GM18505 (cell line): ENCODE data around the gene PNCK.

Experiments
- ATAC-seq: cut with Tn5 transposase; IDR thresholded peaks from one replicate; pipeline ENCODE4 v1.9.1; 2021; ENCODE audit not compliant: unreplicated experiment
- POLR2A ChIP-seq: IDR thresholded peaks from 4 replicates; pipeline ENCODE4 v1.6.1; 2011; ENCODE audit warnings: borderline replicate concordance; ENCODE audit not compliant: insufficient read depth, insufficient read length; ENCODE audit errors: extremely low read depth

PNCK gene

DNA sequence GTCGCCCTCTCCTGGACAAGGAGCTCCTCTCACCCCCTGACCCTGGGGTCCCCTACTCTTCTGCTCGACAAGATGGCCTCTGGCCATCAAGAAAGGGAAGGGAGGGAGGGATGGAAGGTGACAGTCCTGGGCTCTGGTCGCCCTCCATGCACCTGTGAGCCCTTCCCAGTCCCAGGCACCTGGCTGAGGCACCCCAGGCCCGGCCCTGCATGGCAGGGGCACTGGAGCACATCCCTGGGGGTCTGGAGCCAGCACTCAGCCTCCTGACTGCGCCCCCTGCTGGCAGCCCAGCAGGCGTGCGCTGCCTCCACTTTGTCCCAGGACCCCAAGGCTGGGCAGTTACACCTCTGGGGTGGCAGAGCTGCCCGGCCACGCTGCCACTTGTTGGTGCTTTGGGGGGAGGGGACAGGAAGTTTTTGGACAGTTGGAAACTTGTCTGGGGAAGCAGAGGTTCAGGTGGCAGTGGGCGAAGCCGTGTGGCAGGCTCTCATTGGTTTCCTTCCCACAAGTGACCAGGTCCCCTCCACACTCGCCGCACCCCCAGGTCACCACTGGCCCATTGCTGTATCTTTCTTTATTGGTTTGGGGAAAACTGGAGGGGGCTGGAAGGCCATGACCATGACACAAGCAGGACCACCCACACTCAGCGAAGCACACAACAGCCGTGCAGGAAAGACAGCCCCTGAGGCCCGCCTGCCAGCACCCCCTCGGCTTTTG is 4.3 kb downstream of the PNCK start:
- TF ChIP-seq POLR2A = no peak
- no peak for ATAC-seq

DNA sequence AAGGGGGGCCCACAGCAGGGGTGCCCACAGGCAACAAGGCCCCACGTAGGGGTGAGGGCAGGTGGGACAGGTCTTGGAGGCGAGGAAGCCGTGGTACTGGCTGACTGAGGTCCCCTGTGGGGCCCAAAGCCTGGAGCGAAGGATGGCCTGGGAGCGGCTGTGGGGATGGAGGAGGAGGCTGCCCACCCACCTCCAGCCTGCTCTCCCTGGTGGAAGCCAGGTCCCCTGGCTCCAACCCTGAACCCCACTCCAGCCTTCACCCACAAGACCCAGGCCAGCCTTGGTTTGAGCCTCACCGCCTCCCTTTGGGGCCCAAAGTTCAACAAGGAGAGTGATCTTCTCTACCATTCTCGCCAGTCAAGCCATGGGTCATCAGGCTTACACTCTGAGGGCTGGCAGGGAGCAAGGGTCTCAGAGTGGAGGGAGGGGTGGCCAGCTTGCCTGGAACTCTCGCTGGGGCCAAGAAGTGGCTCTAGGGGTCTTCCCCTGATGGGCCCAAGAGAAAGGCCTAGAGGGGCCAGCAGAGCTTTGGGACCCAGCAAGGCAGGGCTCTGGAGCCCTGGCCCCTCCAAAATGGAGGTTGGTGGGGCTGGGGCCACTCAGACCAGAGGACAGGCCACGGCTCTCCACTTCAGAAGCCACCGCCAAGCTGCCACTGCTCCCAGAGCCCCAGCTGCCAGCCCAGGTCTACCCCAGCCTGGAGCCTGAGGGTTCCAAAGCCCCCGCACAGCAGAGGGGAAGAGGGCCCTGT is 5.0 kb downstream of the PNCK start:
- no peak for TF ChIP-seq POLR2A
- no peak for ATAC-seq

DNA sequence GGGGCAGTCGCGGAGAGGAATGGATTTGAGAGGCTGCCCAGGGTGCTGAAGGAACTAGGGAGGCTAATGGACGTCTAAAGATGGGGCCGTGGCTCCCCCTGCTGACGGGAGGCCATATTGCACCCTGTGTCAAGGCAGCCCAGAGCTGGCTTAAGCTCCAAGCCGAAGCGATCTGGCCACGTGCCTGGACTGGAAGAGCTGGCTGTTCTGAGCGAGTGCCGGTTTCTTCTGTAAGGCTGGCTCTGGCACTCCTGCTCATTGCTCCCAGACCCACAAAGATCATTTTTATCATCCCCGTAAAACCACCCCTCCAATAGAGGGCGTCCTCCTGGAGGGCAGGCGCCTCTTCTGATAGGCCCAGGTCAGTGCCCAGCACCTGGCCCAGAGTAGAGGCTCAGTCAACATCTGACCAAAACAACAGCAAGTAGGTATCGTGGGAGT is 5.6 kb downstream of the PNCK start:
- TF ChIP-seq POLR2A = no peak
- no peak for ATAC-seq

DNA sequence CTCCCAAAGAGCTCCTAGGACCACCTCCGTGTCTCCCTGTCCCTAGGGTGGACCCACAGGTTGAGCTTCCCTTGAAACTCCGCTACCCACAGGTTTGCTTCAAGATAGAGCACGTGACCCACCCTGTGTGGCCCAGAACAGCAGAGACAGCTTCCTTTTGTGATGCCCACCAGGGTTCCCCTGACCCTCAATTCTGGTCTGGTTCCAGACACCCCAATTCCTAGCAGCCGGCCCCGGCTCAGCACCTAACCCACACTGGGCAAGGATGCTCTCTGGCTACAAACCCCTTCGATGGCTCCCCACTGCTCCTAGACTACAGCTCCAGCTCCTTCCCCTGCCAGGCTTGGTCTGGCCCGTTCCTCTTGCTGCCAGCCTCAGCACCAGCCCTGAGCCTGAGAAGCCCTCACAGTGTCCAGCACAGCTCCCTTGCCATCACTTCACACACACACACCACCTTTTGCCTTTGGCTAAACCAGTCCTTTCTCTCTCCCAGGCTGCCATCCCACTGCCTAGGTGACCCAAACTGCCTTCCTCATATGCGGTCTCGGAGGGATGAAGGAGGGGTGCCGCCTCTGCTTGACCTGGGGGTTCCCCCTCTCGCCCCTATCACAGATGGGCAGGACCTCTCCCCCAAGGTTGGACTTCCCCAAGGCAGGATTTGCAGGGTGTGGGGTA is 6.2 kb downstream of the PNCK start:
- no peak for TF ChIP-seq POLR2A
- no peak for ATAC-seq

DNA sequence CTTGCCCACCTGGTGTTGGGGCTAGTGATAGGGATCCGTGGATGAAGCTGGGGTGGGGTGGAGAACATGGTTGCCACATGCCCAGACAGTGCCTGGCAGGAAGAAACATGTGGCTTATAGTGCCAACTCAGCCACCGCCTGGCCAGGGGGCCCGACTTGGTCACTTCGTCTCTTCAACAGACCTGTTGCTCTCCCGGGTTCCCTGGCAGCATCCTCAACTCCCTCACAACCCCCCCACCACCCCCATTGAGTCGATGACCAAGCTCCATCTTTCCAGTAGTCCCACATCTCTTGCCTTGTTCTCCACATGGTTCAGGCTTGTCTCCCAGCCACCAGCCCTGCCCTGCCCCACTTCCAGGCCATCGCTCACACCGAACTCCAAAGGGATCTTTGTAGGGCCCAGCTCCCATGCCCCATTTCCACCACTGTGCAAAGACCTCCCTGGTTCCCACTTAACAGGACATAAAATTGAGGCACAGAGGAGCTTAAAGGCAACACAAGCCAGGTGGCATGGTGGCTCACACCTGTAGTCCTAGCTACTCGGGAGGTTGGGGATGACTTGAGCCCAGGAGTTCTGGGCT is 7.8 kb downstream of the PNCK start:
- TF ChIP-seq POLR2A = no peak
- no peak for ATAC-seq

DNA sequence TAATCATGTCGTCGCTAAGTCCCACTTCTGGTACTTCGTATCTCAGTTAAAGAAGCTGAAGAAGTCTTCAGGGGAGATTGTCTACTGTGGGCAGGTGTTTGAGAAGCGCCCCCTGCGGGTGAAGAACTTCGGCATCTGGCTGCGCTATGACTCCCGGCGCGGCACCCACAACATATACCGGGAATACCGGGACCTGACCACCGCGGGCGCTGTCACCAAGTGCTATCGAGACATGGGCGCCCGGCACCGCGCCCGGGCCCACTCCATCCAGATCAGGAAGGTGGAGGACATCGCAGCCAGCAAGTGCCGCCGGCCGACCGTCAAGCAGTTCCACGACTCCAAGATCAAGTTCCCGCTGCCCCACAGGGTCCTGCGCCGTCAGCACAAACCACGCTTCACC is 11.3 kb downstream of the PNCK start:
- no peak for ATAC-seq
- no peak for TF ChIP-seq POLR2A

DNA sequence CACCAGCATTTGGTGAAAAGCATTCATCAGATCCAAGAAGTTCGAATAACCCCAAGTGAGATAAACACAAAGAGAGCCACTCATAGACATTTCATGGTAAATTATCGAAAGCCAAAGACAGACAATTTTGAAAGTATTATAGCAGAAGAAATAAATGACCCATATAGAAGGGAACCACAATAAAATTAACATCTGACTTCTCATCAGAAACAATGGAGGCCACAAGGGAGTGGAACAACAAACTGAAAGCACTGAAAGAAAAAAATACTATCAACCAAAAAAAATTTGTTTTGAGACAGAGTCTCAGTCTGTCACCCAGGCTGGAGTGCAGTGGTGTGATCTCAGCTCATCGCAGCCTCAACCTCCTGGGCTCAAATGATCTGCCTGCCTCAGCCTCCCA is 14.3 kb downstream of the PNCK start:
- no peak for ATAC-seq
- TF ChIP-seq POLR2A = no peak

DNA sequence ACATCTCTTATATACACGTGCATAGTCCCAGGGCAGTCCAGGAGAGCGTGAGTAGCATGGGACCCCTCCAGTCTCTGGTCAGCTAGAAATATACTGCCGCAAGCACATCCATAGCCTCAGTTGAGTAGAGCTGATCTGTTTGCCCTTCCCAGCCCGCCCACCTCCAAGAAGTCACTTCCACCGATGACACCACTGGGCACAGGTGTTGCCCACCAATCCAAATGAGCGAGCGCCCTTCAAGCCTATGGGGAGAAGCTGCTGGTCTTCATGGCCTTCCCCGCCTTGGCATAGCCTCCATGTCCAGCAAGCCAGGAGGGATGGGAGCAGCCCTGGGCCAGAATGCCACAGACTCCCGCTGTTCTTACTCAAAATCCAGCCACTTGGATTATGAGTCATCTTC is 16.5 kb downstream of the PNCK start:
- ATAC-seq = no peak
- TF ChIP-seq POLR2A = no peak

DNA sequence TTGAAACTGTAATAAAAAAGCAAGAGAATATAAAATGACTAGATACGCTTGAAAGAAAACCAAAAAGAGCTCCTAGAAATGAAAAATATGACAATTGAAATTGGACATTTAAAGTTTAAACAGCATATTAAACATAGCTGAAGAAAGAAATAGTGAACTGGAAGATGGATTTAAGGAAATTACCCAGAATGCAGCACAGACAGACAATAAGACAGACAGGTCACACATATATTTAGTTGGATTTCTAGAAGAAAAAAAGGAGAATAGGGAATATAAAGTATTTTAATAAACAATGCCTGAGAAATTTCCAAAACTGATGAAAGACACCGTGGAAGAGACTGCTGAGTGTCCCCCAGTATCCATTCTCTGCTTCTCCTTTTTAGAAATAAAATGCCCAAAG is 20.1 kb downstream of the PNCK start:
- TF ChIP-seq POLR2A = no peak
- no peak for ATAC-seq

DNA sequence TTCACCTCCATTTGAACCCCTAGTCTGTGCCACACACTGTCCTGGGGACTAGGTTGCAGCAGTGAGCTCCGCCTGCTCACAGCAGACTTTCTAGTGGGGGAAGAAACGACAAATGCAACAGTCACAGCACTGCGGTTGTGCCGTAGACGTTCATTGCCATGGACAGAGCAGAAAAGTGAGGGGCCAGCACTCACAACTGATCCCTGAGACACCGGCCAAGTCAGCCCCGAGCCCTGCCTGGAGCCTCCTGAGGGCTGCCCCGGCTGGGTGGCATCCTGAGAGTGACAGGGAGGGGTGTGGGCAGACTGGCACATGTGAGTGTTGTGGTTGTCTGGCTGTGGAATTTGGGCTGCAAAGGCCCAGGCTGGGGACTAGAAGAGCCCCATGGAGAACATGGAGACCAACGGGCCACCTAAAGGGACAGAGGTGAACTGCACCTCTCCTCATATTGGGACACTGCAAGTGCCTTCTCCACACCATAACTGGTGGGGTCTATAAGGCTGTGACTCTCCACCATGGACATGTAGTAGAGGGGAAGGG is 22.0 kb downstream of the PNCK start:
- ATAC-seq = no peak

DNA sequence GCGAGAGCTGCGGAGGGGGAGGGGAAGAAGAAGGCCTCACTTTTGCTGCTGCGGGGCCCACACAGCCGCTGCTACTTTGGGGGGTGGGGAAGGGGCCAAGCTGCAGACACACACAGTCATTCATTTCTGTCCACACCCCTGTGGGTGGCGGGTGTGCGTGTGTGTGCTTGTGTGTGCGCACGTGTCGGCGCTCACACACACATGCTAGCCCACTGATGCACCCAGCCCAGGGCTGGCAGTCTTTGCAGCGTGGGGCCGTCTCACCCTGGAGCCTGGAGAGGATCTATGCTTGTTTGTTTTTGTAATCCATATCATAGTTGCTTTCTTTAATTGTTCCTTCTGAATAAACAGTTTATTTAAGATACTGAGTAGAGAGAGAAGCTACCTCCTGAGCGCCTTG is 22.7 kb downstream of the PNCK start:
- ATAC-seq = no peak
- TF ChIP-seq POLR2A = no peak

More for the DNA sequence above, 22.0 kb downstream of the PNCK start:
- no peak for TF ChIP-seq POLR2A

DNA sequence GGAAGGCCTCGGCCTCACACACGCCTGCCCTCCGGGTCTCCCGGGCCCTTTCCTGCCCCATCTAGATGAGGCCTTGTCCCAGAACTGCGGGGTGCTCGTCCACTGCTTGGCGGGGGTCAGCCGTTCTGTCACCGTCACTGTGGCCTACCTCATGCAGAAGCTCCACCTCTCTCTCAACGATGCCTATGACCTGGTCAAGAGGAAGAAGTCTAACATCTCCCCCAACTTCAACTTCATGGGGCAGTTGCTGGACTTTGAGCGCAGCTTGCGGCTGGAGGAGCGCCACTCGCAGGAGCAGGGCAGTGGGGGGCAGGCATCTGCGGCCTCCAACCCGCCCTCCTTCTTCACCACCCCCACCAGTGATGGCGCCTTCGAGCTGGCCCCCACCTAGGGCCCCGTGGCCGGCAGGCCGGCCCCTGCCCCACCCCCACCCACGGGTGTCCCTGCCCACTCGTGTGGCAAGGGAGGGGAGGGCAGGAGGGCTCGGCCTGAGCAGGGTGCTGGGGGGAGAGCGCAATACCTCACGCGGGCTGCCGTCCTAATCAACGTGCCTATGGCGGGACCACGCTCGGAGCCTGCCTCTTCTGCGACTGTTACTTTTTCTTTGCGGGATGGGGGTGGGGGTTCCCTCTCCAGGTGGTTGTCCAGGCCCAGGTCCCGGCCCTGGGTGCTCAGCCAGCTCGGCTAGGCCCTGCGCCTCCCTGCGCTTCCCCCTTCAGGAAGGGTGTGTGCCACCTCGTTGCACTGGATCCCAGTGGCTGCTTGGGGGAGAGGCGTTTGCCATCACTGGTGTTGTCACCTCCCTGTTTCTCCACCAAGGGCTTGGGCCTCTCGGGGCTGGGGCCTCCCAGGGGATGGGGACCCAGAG is 23.5 kb downstream of the PNCK start:
- TF ChIP-seq POLR2A = no peak
- ATAC-seq = no peak
